ENCODE data around the gene ZNF292.

DNA sequence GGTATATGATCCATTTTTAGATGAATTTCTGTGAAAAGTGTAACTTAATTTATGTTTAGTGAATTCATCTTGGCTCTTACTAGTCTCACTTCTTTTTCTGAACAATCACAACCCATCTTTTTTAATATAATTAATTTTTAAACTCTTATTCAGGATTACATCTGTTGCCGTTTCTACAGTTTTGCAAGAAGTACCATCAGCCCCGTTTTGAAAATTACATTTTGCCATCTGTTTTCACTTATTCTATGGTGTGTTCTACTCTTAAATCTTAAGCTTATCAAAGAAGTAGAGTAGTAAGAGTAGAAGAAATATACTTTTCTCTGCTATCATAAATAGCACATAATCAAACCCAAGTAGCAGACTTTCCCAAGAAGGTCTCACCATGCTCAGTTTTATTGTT, 70.1 kb downstream of the ZNF292 start:
- TF ChIP-seq CTCF (conservative IDR thresholded peaks at IDR 0.05) (no peak), EZH2 (IDR thresholded peaks at IDR 0.05; ENCODE audit: low read depth) (no peak)

All from PC-9 (cell line).